Activated T-cell treated with anti-CD3 and anti-CD28 coated beads for 24 hours (primary cell): Measurements from ENCODE around the gene ADRA1B.
"Not testable (repeated sequence)": the region's sequence is repeated elsewhere in the genome, so short reads cannot be mapped to it uniquely, and the experiment has no call there.

Source experiments
- DNase-seq: peaks from one replicate; pipeline ENCODE4 v3.0.0-alpha.2; 2020; ENCODE audit warnings: low read depth

Gene ADRA1B

DNA sequence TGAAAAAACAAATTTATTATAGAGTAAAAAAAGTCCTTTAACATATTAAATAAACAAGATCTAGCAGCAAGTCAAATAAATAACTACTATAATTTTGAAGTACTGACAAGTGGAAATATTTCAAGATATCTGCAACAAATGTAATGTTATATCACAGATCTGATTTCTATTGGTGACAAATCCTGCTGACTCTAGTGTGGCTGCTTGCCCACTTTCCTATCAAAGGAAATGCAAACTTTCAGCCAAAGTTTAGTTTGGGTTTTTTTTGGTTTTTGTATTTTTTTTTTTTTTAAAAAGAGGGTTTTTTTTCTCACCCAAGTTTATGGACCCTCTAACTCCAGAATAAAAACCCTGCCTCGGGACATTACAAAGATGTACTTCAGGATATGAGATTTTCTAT lies 12.9 kb downstream of the ADRA1B start:
- no peak for DNase-seq

DNA sequence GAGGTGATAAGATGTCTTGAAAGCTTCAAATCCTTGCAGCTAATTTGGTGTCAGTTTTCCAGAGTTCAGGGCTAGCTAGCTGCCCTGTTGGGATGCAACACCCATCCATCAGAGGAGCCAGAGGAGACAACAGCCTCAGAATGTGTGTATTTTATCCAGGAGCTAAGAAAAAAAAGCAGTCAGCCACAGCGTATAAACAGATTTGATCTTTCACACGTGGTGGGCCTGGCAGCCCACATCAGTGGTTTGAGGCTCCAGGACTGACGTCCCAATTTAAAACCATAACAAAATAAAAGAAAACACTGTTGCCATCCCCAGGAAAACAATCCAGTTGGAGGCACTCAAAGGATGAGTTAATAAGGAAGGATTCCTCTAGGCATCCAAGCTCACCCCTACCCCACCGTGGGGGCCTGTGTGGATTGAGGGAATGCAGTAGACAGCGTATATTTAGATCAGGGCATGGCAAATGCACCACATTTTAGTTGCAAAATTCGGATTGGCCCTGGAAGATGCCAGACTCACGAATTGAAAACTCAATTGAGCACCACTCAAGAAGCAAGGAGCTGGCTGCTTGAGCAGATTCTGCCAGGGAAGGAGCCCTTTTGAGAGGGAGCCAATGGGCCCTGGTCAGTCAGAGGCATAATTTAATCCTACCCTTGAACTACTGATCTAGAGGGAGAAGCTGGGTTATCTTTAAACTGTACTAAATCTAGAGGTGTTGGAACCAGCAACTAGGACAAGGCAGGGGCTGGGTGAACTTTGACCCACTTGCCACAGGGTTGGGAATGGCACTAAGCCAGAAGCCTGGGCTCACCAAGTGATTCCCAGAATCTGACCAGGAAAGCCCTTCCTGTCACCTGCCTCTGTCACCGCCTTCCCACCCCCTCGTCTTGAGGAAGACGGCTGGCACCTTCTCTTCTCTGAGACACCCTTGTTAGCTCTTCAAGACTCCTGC lies 17.5 kb downstream of the ADRA1B start:
- DNase-seq, result no peak

DNA sequence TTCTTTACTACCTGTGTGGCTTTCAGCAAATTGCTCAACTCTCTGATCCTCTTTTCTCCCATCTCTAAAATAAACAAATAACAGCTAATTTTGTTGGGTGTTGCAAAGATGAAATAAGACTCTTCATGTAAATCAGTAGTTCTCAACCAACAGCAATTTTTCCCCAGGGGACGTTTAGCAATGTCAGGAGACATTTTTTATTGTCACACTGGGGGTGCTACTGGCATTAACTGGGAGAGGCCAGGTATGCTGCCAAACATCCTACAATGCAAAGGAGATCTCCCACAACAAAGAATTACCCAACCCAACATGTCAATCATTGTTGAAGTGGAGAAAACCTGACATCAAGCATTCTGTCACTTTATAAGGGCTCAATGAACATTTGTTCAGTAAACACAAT lies 19.7 kb downstream of the ADRA1B start:
- no peak for DNase-seq

DNA sequence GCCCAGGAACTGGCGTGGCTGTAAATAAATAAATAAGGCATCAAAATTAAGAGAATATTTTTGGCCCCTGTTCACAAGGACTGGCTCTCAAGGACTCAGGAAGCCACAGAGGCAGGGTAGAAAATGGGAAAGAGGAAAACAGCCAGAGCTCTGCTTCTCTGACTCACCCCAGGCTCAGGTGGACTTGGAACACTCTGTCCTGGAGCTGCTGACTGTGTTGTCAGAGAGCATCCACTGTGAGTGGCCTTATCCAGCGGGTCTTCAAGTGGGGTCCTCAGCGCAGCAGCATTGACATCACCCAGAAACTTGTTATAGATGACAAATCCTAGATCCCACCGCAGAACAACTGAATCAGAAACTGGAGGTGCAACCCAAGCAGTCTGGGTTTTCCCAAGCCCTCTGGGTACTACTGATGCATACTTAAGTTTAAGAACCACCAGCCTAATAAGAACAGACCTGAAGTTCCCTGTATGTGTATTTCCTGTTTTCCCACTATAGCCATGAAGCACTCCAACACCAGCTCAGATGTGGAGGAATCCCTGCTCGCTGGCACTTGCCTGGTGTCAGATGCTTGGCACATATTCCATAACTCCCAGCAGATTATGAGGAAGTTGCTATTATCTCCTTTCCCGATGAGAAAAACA lies 20.5 kb downstream of the ADRA1B start:
- no peak for DNase-seq

DNA sequence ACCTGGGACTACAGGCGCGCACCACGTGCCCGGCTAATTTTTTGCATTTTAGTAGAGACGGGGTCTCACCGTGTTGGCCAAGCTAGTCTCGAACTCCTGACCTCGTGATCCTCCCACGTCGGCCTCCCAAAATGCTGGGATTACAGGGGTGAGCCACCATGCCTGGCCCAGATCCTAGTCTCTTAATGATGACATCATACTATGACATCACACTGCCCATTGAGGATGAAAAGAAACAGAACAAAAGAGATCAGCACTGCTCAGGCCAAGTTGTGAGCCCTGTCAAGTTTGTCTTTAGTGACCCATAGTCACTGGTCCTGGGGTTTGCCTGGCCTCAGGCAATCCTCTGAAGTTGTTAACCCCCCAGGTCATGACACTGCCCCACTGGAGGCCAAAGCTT lies 21.3 kb downstream of the ADRA1B start:
- no peak for DNase-seq

DNA sequence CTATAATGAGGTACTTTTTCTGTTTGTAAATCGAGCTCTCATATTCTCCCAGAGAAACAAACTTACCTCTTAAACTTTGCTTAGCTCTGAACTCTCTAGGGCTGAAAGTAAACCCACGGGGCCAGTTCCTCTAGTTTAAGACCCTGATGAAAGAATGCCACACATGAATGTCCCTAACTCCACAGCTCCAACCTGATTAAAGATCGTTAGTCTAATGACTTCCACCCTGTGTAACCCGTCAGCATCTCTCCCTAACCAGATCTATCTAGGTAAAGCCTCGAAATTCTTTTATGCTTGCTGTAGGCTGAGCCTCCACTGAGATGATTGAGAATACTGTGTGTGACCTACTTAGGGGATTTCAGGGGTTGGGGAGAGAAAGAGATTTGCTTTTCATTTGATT lies 27.0 kb downstream of the ADRA1B start:
- DNase-seq, result no peak

DNA sequence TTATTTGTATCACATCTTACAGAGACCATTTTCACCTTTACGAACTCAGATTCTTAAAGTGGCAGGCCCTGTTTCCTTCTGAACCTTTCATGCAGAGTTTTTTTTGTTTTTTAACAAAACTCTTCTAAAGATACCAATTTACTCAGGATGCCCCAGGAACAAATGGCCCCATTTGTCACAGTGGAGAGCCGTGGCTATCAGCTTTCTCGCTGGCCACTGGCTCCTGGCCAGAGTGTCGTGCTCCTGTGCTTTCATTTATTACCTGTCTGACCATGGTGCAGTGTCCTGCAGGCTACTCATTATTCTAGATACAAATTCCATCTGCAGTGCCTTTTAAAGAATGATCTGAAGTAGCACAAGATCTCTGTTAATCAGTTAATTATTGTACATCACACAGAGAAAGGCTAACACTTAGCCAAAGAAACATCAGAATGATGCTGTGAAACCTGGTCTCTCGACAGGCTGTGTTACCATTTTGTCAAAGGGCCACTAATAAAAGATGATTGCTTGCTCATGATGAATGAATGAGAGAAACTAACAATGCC lies 27.8 kb downstream of the ADRA1B start:
- DNase-seq, result no peak

DNA sequence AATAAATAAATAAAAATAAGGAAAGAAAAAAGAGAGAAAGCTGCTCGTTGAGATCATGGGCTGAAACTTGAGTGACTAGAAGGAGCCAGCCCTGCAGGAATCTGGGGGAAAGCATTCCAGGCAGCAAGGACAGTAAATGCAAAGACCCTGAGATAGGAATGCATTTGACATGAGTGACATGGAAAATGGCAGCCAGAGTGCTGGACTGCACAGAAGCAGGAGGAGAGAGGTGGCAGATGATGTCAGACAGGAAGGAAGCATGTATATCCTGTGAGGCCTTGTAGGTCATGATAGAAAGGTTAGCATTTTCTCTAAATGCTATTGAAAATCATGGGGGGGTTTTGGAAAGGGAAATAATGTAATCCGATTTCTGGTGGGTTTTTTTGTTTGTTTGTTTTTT lies 29.1 kb downstream of the ADRA1B start:
- DNase-seq, result no peak

DNA sequence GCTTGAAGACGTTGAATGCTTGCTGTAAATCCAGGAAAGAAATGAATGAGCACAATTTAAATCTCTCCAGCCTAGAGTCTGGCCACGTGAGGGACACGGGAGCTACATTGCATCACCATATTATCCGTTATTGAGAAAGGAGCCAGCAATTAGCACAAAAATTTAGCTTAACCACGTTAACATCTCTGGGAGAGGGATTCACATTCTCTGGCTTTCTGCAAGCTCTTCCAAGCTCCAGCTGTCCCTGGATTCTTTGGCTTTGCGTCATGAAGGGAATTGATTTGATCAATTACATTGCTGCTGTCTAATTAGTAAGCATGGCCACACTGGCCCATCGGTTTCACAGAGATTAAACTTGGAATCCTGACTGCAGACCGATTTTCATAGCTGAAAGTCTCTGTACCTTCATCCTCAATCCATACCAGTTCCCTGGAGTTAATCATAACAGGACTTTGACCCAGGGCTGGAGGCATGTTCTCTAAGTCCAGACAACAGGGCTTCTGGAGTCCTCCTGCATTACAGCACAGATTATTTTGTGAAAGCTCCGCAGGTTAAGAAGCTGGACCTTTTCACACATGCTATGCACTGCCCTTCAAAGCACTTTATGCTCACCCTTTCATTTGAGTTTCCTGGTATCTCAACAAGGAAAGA lies 31.6 kb downstream of the ADRA1B start:
- DNase-seq, result no peak

DNA sequence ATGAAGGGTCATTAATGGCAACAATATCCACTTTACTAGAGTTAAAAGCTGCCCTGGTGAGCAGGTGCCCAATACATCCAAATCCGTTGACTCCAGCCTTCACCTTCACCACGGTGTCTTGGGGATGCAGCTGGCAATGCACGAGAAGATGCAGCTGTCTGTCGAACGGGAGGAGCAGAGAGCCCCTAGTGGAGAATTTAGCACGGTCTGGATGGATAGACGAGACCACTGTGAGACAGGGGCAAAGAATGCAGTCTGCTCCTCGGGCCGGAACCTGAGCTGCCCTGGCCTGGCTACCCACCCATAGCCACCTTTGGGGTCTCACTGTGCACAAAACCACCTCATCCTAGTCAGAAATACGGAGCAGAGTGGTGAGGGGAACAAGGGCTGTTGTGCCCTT lies 35.1 kb downstream of the ADRA1B start:
- no peak for DNase-seq

DNA sequence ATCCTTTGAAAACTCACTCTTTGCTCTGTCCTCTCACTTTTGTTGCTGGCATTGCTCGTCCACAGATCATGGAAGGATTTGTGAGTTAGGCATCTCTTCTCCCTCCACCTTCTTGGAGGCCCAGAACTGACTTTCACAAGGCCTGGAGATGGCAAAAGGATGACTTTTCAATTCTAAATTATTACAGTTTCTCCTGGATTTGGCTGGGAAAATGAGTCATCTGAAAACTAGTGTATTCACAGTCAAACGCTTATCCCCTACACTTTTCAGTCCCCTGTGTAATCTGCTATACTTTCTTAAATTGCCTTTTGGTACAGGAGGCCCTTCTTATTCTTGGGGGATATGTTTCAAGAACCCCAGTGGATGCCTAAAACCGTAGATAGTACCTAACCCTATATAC lies 35.6 kb downstream of the ADRA1B start:
- DNase-seq, result no peak

DNA sequence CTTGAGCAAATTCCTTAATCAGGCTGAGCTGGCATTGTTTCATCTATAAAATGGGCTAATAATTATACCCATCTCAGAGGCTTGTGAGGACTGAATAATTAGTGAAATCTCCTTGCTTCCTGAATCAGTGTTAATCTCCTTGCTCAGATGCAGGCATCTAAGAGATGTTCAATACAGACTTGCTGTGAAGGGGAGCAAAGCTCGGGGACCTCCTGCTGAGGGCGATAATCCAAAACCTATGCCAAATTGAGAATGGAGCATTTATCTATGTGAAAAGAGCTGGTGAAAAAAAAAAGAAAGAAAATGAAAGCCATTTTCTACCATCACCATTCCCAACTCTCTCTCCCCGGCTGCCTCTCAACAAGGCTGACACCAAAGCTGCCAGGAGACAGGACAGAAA lies 37.3 kb downstream of the ADRA1B start:
- no peak for DNase-seq

DNA sequence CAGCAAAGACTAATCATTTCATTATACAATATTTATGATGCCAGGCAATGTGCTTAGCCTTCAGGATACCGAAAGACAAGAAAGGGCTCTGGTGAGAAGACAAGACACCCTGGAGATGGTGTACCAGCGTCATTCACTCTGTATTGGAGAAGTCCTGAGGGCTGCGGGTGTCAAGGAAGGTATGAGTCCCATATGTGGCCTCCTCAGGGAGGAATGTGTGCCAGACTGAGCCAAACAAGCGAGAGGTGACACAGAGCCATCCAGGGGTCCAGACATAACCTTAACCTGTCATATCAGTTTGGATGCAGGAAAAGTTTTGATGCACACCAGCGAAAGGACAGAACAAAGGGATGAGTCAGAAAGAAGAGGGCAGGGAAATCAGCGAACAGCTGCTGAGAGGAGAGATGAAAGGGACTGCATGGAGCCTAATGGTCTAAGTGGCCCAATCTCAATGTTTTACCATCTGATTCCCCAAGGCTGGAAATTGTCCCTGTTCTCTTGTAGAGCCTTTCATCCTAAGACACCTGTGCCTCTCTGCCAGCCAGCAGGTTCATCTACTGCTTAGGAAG lies 38.9 kb downstream of the ADRA1B start:
- no peak for DNase-seq

DNA sequence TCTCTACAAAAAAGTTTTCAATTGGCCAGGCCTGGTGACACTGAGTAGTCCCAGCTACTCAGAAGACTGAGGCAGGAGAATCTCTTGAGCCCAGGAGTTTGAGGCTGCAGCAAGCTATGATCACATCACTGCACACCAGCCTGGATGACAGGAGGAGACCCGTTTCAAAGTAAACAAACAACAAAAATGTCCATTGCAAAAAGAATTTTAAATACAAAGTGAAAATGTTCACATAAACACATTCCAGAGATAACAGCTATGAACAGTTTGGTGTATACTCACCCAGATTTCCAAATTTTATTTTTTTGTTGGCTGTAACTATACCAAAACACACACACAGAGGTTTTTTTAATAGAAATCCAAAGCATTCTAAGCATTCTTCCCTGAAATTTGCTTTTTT lies 39.8 kb downstream of the ADRA1B start:
- no peak for DNase-seq

DNA sequence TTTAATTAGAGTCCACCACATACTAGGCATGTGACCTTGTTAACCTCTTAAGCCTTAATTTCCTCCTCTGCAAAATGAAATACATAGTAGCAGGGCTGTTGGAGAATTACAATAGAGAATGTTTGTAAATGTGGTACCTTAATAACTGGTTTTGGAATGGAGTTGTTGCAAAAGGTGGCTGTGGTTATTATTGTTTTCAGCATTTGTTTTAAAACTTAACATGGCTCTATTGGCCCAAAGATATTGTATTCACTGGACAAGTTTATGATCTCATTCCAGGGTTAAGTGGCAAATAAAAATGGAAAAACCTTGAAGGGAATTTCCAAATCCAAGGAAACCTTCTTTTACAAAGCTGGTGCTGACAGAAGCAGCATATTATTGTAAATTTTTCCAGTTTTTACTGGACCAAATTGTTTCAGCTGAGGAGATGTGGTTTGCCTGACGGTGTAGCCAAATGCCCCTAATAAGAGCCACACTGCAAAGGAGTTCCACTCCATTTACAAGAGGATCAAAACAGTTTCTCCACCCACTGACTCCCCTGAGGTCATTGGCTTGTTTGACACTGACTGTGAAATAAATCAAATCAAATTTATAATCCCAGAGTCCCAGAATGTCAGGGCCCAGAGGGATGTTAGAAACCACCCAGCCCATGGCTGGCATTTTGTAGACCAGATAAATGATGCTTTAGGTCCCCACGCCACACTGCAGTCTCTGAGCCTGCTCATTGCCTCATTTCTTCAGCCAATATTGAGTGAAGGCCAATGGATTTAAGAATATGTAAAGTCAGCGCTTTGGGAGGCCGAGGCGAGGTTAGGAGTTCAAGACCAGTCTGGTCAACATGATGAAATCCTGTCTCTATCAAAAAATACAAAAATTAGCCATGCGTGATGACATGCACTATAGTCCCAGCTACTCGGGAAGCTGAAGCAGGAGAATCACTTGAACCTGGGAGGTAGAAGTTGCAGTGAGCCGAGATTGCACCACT lies 45.2 kb downstream of the ADRA1B start:
- DNase-seq, result no peak

DNA sequence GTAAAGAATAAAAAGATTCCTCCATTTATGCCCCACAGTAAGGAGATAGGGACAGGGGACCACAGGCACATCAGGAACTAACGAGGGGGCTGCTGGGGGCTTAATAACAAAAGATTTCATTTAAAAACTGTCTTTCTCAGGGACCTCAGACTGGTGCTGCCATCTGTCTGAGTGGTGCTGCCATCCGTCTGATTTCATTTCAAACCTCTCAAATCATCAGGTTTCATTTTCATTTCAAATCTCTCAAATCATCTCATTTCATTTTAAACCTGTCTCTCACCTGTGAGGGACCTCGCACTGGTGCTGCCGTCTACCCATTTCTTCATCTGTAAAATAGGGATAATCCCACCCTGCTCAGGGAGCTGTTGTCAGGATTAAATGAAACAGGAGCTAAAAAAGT lies 45.9 kb downstream of the ADRA1B start:
- no peak for DNase-seq

DNA sequence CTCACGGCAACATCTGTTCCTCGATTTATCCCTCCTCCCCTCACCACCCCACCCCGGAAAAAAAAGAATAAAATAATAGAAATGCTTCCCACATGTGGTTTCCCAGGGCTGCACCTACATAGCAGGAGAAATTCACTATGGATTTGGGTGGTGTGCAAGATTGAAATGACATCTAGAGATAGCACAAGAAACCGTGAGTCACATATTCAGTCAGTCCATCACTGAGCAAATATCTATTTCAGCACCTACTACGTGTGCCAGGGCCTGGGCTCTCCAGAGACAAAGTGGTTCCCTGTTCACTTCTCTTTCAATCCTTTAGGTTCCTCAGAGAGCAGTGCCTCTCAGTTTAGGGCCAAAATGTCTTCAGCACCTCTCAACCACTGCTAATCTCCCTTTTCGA lies 47.7 kb downstream of the ADRA1B start:
- no peak for DNase-seq

DNA sequence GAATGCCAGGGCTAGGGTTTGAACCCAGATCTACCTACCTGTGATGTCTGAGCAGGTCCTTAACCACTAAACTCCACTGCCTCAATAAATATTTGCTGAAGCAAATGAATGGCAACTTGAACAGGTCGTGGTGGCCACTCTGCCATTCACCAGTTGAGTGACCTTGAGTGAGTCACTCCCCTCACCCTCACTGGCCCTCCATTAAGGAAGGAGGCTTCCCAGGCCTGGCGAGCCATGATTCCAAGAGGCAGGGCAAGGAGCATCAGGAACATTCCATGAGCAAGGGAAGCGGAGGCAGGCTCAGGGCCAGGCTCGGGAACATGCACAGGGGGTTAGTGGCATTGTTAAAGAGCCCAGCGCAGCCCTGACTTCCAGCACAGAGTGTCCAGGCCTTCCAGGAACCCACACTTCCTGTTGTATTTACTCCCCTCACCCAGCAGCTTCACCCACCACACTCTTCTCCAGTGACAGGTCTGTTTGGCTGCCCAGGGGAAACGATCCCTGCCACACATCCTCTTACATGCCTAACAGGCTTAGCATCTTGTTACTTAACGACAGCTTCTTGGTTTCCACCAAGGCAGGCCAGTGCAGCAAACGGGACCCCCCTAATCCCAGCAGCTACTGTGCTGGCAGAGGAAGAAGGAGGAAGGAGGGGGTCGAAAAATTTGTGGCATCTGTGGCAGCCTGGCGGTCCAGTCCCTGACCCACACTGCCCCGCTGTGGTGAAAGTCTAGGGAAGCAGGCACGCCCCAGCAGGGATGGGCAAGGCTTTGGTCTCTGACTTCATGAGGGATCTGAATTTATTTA lies 49.0 kb downstream of the ADRA1B start:
- DNase-seq, result no peak

DNA sequence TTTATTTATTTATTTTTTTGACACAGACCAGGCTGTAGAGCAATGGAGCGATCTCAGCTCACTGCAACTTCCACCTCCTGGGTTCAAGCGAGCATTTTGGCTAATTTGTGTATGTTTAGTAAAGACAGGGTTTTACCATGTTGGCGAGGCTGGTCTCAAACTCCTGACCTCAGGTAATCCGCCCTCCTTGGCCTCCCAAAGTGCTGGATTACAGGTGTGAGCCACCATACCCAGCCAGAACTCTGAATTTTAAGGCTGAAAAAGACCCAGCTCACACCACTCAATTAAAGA lies 49.5 kb downstream of the ADRA1B start:
- DNase-seq, result not testable (repeated sequence)

DNA sequence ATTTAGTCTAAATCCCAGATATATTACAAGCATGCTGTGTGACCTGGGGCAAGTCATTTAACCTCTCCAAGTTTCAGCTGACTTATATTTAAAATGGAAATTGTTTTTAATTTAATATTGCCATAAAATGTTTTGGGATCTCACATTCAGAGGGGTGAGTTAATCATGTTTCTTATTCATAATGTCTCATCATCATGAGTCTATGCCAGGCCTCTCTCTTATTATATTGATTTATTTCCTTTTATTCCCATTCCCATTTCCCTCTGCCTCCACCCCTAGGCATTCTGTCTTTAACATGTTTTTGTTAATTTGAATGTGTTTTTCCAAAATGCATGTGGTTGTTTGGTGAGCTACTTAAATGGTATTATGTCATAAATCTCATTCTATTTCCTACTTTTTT lies 53.7 kb downstream of the ADRA1B start:
- DNase-seq, result no peak

DNA sequence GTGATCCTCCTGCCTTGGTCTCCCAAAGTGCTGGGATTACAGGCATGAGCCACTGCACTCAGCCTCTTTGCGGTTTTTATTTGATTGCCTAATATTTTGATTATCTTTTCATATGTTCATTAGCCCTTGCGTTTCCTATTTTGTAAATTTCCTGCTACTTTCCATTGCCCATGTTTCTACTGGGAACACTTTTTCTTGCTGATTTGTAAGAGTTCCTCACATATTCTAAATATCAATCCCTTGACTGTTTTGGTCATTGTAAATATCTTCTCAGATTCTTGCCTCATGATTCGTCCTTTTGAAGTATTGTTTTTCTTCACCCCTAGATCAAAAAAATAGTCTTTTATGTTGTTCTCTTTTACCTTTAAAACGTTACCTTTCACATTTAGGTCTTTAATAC lies 54.8 kb downstream of the ADRA1B start:
- no peak for DNase-seq
